SHP77 treated with DMSO at 0.1 percent for 48 hours (cell line): Measurements from ENCODE around the gene NOL7.

ENCODE experiments used
- DNase-seq: peaks from one replicate; lab custom pipeline; 2025; lab: John Stamatoyannopoulos, UW

NOL7 gene

GRCh38 chr6:13597073-13597472, 18.1 kb upstream of the NOL7 start:
- DNase-seq = no peak

GRCh38 chr6:13600036-13600435, 15.1 kb upstream of the NOL7 start:
- no peak for DNase-seq

- DNase-seq = no peak
Measured at GRCh38 chr6:13604135-13604534, 11.0 kb upstream of the NOL7 start.

GRCh38 chr6:13604546-13605416, 10.4 kb upstream of the NOL7 start:
- no peak for DNase-seq

- no peak for DNase-seq
Measured at GRCh38 chr6:13605634-13606033, 9.5 kb upstream of the NOL7 start.

GRCh38 chr6:13611715-13612114, 3.4 kb upstream of the NOL7 start:
- no peak for DNase-seq

GRCh38 chr6:13613029-13613594, 2.0 kb upstream of the NOL7 start:
- no peak for DNase-seq

GRCh38 chr6:13614126-13614925, 809 bp upstream of the NOL7 start:
- DNase-seq = no peak

- no peak for DNase-seq
Measured at GRCh38 chr6:13615792-13616120, 621 bp downstream of the NOL7 start.

- no peak for DNase-seq
Measured at GRCh38 chr6:13617066-13617465, 1.9 kb downstream of the NOL7 start.

- DNase-seq = peak; percentile 40
Measured at GRCh38 chr6:13624871-13625288, 9.7 kb downstream of the NOL7 start.

- DNase-seq = no peak
Measured at GRCh38 chr6:13629459-13630116, 14.5 kb downstream of the NOL7 start.

- DNase-seq = no peak
Measured at GRCh38 chr6:13630499-13630898, 15.4 kb downstream of the NOL7 start.

GRCh38 chr6:13633343-13633742, 18.2 kb downstream of the NOL7 start:
- DNase-seq = no peak

GRCh38 chr6:13635948-13636658, 21.0 kb downstream of the NOL7 start:
- DNase-seq = no peak

GRCh38 chr6:13638014-13638413, 22.9 kb downstream of the NOL7 start:
- DNase-seq = no peak

GRCh38 chr6:13638626-13639025, 23.5 kb downstream of the NOL7 start:
- no peak for DNase-seq

GRCh38 chr6:13641315-13641714, 26.2 kb downstream of the NOL7 start:
- no peak for DNase-seq

GRCh38 chr6:13643125-13643524, 28.0 kb downstream of the NOL7 start:
- no peak for DNase-seq

GRCh38 chr6:13648850-13649249, 33.7 kb downstream of the NOL7 start:
- no peak for DNase-seq

GRCh38 chr6:13649393-13649792, 34.3 kb downstream of the NOL7 start:
- DNase-seq = no peak

GRCh38 chr6:13653296-13653695, 38.2 kb downstream of the NOL7 start:
- no peak for DNase-seq
